GM19351 (cell line): ENCODE measurements around the gene PCDH18.
"Not testable (repeated sequence)": the region's sequence is repeated elsewhere in the genome, so short reads cannot be mapped to it uniquely, and the experiment has no call there.

Source experiments
- ATAC-seq: cut with Tn5 transposase; IDR thresholded peaks from one replicate; pipeline ENCODE4 v1.9.1; 2021; ENCODE audit warnings: mild to moderate bottlenecking, moderate library complexity; ENCODE audit not compliant: unreplicated experiment

Gene PCDH18

GRCh38 chr4:137531986-137532868, at the start of gene PCDH18:
Gene PCDH18, minus strand, starts transcription at chr4:137532494. Its CDS starts 406 bp downstream, at chr4:137532088.
- peak; percentile 45 for ATAC-seq

DNA sequence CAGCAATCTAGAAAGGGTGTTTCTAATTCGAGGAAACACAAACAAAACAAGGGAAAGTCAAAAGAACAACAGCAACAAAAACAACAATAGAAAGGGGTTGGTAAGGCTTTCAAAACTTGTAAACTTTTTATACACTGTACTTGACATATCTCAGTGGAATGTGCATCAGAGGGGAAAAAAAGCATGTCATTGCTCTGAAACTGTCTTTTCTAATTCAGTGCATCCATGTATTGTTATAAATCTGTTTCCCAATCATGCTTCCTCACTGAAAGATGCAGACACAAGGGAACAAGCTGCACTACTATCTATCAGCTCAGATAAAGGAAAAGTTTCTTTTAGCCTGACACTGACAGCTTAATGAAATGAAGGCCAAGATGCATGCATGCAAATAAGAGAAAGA, 44.2 kb upstream of the PCDH18 start:
- no peak for ATAC-seq

GRCh38 chr4:137572647-137573046, 40.4 kb upstream of the PCDH18 start:
- ATAC-seq = no peak

DNA sequence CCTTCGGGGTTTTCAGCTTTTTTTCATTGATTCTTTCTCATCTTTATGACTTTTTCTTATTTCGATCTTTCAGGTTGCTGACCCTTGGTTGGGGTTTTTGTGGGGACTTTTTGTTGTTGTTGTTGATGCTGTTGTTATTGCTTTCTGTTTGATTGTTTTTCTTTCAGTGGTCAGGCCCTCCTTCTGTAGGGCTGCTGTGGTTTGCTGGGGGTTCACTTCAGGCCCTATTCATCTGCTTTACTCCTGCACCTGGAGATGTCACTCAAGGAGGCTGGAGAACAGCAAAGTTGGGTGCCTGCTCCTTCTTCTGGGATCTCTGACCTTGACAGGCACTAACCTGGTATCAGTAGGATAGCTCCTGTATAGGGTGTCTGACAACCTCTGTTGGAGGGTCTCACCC, 39.9 kb upstream of the PCDH18 start:
- ATAC-seq = no peak

DNA sequence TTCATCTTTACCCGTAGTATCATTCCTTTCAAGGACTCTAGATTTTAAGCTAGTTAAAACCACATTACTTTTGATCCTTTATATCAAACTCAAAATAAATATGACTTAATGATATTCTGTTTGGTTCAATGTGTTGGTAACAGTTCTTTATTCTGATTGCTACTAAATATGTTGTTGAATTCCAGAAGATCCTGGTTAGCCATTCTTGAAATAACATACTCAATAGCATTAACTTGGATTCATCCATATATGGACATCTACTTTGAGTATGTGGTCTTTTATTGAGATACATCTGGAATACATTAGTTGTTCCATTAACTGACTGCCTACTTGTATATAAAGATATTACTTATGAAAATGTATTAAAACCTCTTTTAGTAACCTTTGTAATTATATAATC, 27.5 kb upstream of the PCDH18 start:
- ATAC-seq = no peak

DNA sequence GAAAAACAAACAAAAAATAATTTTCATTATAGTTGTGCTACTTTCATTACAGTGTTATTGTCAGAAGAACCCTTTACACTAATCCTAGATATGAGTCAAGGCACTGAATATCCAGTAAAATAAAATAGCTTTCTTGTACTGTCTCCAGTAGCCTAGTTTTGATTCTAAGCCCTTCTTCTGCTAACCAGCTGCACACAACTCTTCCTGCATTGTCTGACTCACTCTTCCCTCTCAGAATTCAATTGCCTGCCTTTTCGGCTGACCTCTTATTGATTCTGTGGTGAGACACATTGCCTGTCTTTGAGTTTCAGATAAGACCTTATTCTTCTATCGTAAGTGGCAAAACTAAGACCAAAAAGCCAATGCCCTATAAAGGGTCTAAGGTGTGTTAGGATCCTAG, 26.7 kb upstream of the PCDH18 start:
- no peak for ATAC-seq

GRCh38 chr4:137545461-137545861, 13.2 kb upstream of the PCDH18 start:
- no peak for ATAC-seq

GRCh38 chr4:137543648-137544047, 11.4 kb upstream of the PCDH18 start:
- ATAC-seq = no peak

DNA sequence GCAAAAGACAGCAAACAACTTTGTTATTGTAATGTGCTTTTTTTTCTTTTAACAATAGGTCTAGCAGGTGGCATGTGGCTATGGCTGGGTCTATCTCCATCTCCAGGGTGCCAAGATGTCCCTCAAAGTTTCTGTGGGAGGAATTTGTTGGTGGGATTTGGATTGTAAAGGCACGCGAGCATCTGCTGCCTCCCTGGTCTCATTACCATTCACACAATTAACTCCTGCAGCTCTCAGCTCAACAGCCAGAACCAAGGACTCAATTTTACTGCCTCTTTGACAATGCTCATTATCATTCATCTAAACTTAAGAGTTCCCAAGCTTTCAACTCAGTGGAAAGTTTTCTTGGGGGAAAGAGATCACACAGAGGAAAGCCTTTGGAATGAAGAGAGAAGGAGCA, 10.9 kb upstream of the PCDH18 start:
- no peak for ATAC-seq

- no peak for ATAC-seq
Observed at GRCh38 chr4:137541876-137542646, 9.8 kb upstream of the PCDH18 start.

- no peak for ATAC-seq
Observed at GRCh38 chr4:137541181-137541580, 8.9 kb upstream of the PCDH18 start.

GRCh38 chr4:137540356-137540755, 8.1 kb upstream of the PCDH18 start:
- no peak for ATAC-seq

DNA sequence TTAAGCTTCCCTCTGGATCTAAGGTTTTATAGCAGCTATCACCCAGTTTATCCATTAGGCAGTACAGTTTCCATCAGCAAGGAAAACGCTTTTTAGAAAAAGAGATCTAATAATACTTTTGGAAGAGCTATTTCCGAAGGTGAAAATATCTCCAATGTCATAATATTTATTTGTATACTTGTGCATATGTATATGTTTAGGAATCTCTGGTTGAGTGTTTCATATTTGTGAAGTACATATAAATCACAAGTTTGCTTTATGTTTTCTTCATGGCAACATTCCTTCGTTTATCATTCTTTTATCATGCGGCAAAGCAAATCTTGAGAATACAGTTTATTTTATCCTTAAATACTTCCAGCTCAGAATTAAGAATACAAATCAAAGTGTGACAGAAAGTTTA, 6.2 kb upstream of the PCDH18 start:
- no peak for ATAC-seq

GRCh38 chr4:137537807-137538206, 5.5 kb upstream of the PCDH18 start:
- ATAC-seq = not testable (repeated sequence)

DNA sequence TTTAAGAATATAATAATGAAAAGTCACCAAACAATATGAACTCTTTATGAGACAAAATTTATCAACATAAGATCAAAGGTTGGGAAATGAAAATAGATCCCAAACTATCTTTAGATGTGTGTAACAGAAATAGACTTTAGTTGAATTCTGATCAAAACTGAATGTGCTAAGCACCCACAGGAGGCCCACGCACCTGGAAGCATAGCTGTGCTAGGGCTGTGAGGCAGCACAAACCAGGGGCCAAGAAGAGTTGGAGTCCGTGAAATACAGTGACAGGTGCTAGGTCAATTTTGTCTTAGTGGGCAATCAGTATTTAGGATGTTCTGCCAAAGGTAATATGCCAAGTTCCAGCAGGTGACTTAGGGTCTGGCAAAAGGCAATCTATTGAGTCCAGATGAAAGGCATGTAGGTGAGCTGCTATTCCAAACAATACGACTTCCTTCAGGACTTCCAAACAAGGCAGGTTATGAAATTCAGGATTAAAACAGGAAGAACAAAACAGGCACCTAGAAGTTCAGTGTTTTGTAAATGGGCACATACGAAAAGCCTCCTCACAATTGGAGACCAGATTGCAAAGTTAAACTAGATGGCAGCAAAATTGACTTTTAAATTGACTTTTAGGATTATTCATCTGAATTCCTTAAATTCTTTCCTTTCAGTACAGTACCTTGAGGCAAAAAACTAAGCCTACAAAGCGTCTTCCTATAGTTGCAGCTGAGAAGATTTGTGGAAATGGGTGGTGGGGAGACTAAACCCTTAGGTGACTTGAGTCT, 4.7 kb upstream of the PCDH18 start:
- ATAC-seq = no peak

DNA sequence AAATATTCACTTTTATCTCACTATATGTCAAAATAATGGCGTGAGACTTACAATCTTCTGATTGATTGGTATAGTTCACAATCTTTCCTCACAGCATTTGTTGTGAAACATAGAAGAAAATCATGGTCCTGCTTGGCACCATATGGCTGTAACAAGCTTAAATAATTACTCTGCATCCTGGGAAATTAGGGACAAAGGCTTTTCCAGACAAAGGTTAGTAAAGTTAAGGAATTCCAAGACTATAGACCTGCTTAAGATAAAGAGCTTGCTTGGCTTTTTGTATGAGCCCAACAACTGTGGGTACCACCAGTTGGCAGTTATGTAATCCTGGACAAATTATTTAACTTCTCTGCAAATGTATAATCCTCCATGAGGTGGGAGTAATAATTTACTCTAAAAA, 3.4 kb upstream of the PCDH18 start:
- no peak for ATAC-seq

DNA sequence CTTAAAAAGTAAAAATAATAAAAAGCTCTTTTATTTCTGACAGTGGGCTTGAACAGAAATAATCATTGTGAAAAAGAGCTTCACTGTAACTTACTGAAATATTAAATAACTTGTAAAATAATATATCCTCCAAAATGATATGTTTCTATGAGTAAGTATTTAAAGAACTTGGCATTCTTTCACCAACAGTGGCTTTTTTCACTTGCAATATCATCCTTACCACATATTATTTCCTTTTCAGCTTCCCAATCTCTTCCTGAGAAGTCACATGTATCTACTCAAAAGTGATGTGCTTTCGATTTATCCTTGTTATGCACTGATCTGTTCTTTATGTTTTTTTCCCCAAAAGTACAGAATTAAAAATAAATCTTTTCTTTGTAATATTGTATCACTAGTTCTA, 2.2 kb upstream of the PCDH18 start:
- no peak for ATAC-seq

DNA sequence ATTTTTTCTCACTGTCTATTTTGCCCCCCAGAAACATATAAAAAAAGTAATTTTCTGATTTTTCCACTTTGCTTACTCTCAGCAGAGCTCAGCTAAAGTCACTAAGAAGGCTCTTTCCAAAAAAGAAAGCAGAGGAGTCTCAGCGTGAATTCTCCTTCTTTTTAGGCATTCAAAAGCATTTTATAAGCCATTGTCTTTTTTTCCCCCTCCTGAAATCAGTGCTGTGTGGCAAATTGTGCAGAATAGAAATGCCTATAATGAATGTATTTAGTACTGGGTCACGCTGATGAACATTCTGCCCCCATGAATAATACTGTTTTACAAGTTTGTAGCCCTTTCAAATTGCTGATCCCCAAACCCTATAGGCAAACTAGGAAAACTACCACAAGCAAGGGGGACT, 1.6 kb upstream of the PCDH18 start:
- no peak for ATAC-seq

DNA sequence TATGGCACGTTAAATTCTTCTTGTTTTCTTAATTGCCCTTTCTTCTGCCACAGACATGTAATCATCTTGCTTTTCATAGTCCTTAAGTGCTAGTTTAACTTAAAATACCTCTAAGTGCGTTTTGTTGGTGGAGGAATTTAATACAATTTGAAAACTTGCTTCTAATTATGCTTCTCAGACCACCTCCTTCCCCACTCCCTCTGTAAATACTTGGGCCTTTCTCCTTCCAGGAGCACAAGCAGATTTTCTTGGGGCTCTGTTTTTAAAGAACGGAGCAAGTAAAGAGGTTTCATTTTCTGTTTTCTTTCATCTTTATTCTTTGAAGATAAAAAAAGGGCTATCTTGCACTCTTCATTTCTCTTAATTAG, 559 bp upstream of the PCDH18 start:
- no peak for ATAC-seq

DNA sequence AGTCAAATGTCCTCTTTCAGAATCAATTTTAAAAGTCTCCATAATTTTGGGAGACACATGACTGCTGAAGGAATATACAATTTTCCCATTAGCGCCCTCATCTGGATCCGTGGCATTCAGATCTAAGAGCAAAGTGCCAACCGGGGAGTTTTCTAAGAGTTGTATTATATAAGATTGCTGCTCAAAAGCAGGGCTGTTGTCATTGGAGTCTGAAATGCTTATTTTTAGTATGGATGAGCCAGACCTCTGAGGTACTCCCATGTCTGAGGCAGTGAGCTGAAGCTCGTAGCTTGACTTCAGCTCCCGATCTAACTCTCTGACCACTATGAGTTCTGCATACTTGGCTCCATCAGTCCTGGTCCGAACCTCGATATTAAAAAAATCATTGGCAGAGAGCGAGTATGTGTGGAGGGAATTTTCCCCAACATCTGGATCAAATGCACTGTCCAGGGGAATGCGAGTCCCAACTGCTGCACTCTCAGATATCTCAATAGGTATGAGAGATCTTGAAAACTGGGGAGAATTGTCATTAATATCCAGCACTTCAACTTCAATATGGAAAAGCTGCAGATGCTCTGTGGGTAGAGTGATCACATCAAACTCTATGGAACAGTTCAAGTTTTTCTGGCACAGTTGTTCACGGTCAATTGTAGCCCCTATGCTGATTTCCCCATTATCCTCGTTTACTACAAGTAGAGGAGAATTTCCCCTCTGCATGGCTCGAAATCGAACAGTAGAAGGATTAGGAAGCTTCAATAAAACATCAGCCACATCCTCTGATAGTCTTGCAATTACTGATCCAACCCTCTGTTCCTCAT, 917 bp downstream of the PCDH18 start:
- peak; percentile 8 for ATAC-seq

GRCh38 chr4:137530176-137530575, 2.1 kb downstream of the PCDH18 start:
- ATAC-seq = no peak
